K562 treated with DMSO at 1 percent for 12 hours (cell line): ENCODE measurements around the gene CCDC59. TPM values are rescaled to one million over a fixed set of nuclear protein-coding genes. Genes with fewer than 3 reads are reported as not detected.

Experiments
- total RNA-seq: library from RNA; unstranded; fragments of 300-600 nt; gene quantifications from 2 replicates; pipeline ENCODE4 v1.2.3, GENCODE V29; 2022; ENCODE audit not compliant: insufficient read depth

Gene CCDC59, protein sequence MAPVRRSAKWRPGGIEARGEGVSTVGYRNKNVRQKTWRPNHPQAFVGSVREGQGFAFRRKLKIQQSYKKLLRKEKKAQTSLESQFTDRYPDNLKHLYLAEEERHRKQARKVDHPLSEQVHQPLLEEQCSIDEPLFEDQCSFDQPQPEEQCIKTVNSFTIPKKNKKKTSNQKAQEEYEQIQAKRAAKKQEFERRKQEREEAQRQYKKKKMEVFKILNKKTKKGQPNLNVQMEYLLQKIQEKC
- 31.9 and 36.7 TPM in 2 replicates for total RNA-seq

DNA sequence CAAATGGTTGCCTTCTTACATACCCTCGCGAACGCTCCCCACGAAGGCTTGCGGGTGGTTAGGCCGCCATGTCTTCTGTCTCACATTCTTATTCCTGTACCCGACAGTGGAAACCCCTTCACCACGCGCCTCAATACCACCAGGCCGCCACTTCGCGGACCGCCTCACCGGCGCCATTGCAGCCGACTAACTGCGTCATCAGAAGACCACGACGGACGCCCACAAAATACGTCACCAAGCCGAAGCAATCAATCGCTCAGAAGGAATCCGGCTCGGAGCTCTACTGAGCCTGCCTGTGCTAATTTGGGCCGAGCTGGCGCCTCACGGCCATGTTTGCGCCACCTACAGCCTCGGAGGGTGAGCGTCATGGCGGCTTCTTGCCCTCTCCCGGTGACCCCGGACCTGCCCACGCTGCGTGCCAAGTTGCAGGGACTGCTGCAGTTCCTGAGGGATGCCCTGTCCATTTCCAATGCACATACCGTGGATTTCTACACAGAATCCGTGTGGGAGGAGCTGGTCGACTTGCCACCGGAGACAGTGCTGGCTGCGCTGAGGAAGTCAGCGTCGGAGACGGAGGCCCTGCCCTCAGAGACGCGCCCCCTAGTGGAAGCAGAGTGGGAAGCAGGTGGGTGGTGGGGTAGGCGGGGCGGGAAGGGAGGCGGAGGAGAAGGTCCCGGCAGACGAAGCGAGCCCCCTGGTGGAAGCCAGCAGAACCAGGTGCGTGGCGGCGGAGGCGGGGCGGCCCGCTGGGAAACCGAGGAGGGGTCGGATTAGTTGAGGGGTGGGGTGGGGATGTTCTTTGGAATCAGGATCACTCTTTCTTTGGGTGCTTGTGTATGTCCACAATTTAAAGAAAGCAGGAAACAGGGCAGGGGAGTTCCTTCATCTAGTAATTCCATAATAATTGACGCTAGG is at the start of gene CCDC59, which contains the start of gene METTL25:
TSS of gene CCDC59 (minus strand) at position 188 of the 915 bp plus-strand sequence. CDS start at position 177, 11 bp downstream.
TSS of gene METTL25 (plus strand) at position 330 of the 915 bp plus-strand sequence. CDS start at position 367, 37 bp downstream.

Other genes starting within 250 kb of the CCDC59 start
- 0.81 TPM in 1 of 2 replicates, not detected in the other for gene METTL25, start 142 bp upstream of the CCDC59 start, total RNA-seq